Lower leg skin (tissue), 3 donors: ENCODE data around the gene WBP1.

Experiments
- CTCF ChIP-seq, 3 donors: fragments of 450-650 bp; IDR thresholded peaks; one replicate each; pipeline ENCODE4 v1.5.1; 2016; ENCODE audit warnings: antibody characterized with exemption in 3 of 3, mild to moderate bottlenecking in 3 of 3, moderate library complexity in 2 of 3
- POLR2A ChIP-seq, 2 donors: fragments of 450-650 bp; IDR thresholded peaks; one replicate each; pipeline ENCODE4 v1.6.1; 2016 to 2017; ENCODE audit warnings: antibody characterized with exemption in 2 of 2, mild to moderate bottlenecking in 1 of 2, moderate library complexity in 1 of 2

GRCh38 chr2:74423231-74424095 is 34.8 kb upstream of the WBP1 start:
- TF ChIP-seq CTCF (IDR thresholded peaks at IDR 0.05) (no peak), POLR2A (IDR thresholded peaks at IDR 0.05) (no peak)
